GM18868 (cell line): Measurements from ENCODE around the gene DDR2.
A peak's percentile ranks its signal among the peaks of the same experiment; 100 is the strongest.
"Not testable (repeated sequence)": the region's sequence is repeated elsewhere in the genome, so short reads cannot be mapped to it uniquely, and the experiment has no call there.

Experiments used
- ATAC-seq: cut with Tn5 transposase; IDR thresholded peaks from one replicate; pipeline ENCODE4 v1.9.1; 2021; ENCODE audit warnings: mild to moderate bottlenecking, moderate library complexity; ENCODE audit not compliant: unreplicated experiment

DDR2 gene

GRCh38 chr1:162753998-162754585 is 121.8 kb downstream of the DDR2 start:
- no peak for ATAC-seq

GRCh38 chr1:162755306-162755705 is 123.0 kb downstream of the DDR2 start:
- ATAC-seq, result no peak

- ATAC-seq, result no peak
Measured at GRCh38 chr1:162756523-162756922, 124.3 kb downstream of the DDR2 start.

- ATAC-seq, result no peak
Measured at GRCh38 chr1:162757476-162757875, 125.2 kb downstream of the DDR2 start.

GRCh38 chr1:162765788-162766187 is 133.5 kb downstream of the DDR2 start:
- no peak for ATAC-seq

- no peak for ATAC-seq
Measured at GRCh38 chr1:162772571-162773154, 140.4 kb downstream of the DDR2 start.

GRCh38 chr1:162774007-162774406 is 141.7 kb downstream of the DDR2 start:
- ATAC-seq, result no peak

GRCh38 chr1:162779043-162779442 is 146.8 kb downstream of the DDR2 start:
- no peak for ATAC-seq

- no peak for ATAC-seq
Measured at GRCh38 chr1:162782671-162783070, 150.4 kb downstream of the DDR2 start.

GRCh38 chr1:162784926-162785325 is 152.7 kb downstream of the DDR2 start:
- ATAC-seq, result not testable (repeated sequence)

- ATAC-seq, result not testable (repeated sequence)
Measured at GRCh38 chr1:162788783-162789182, 156.5 kb downstream of the DDR2 start.

- peak; percentile 99 for ATAC-seq
Measured at GRCh38 chr1:162790303-162790984, 158.2 kb downstream of the DDR2 start, which contains the start of gene HSD17B7. Gene HSD17B7, plus strand, starts transcription at chr1:162790702. Its CDS starts 99 bp downstream, at chr1:162790801.

- not testable (repeated sequence) for ATAC-seq
Measured at GRCh38 chr1:162790985-162791357, 158.7 kb downstream of the DDR2 start.

GRCh38 chr1:162794284-162794683 is 162.0 kb downstream of the DDR2 start:
- ATAC-seq, result not testable (repeated sequence)

GRCh38 chr1:162796617-162797279 is 164.5 kb downstream of the DDR2 start:
- ATAC-seq, result not testable (repeated sequence)

GRCh38 chr1:162799995-162800830 is 167.9 kb downstream of the DDR2 start:
- not testable (repeated sequence) for ATAC-seq

GRCh38 chr1:162807503-162807902 is 175.2 kb downstream of the DDR2 start:
- ATAC-seq, result not testable (repeated sequence)

GRCh38 chr1:162812357-162812756 is 180.1 kb downstream of the DDR2 start:
- ATAC-seq, result not testable (repeated sequence)

- ATAC-seq, result not testable (repeated sequence)
Measured at GRCh38 chr1:162818136-162818535, 185.9 kb downstream of the DDR2 start.

GRCh38 chr1:162818666-162819065 is 186.4 kb downstream of the DDR2 start:
- ATAC-seq, result not testable (repeated sequence)
